ENCODE measurements around the gene IPP.
"Not testable (repeated sequence)": the region's sequence is repeated elsewhere in the genome, so short reads cannot be mapped to it uniquely, and the experiment has no call there.

IPP gene

DNA sequence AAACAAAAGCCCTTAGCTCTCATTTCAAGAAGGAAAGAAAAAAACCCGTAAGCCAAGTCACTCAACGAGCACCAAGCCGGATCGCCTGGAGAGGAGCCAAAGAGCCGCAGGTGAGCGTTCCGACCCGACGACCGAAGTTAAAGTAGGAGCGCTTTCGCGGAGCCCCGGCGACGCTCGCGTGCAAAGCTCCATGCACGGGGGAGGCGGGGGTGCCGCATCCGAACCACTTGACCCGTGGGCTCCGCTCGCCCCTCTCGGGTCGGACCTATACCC is 64.5 kb downstream of the IPP start:
- DNase-seq (ENCODE audit: insufficient read length, low spot score), result peak; percentile 18
- peak; percentile 63 for FAIRE-seq
- TF ChIP-seq POLR2A (IDR thresholded peaks at IDR 0.05; ENCODE audit: low read depth, low read length) (no peak), POLR2AphosphoS5 (IDR thresholded peaks at IDR 0.05; ENCODE audit: low read depth, low read length) (no peak), POU2F2 (IDR thresholded peaks at IDR 0.05; ENCODE audit: low read depth, low read length) (no peak), PAX5 (IDR thresholded peaks at IDR 0.05; ENCODE audit: insufficient read depth, low read length, severe bottlenecking) (no peak), SPI1 (IDR thresholded peaks at IDR 0.05; ENCODE audit: low read depth, low read length) (no peak), TAF1 (IDR thresholded peaks at IDR 0.05; ENCODE audit: low read depth, low read length) (no peak)

DNA sequence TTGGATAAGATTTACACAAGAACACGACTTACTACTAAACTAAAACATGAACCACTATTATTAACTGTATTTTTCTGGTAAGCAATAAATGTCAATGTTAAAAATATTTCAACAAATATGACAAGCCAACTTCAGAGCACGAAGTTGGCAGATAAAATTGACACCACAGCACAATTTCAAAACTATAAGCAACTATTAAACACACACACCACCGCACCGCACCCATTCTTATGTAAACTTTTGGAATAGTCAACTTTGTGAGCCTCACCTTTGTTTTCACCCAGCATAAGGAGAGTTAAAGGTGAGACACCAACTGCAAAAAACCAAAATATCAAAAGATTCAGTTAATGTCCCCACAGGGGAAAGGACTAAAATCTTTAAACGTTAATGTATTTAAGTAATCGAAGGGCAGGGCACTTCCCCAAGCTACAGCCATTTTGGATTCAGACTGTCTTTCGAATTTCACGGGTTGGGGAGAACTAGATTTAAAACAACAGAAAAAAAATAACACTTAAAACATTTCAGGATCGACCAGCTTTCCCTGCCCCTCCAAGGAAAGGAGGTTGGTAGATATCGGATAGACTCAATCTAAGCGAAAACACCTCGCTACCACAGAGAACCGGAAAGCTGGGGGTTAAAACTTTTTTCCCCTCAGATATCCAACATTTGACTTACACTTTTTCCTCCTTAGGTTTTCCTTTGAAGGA is 65.0 kb downstream of the IPP start:
- no peak for FAIRE-seq
- DNase-seq (ENCODE audit: insufficient read length, low spot score), result peak; percentile 5
- no peak for TF ChIP-seq POU2F2 (IDR thresholded peaks at IDR 0.05; ENCODE audit: low read depth, low read length)
- TF ChIP-seq SPI1 (IDR thresholded peaks at IDR 0.05; ENCODE audit: low read depth, low read length), result peak; percentile 47

DNA sequence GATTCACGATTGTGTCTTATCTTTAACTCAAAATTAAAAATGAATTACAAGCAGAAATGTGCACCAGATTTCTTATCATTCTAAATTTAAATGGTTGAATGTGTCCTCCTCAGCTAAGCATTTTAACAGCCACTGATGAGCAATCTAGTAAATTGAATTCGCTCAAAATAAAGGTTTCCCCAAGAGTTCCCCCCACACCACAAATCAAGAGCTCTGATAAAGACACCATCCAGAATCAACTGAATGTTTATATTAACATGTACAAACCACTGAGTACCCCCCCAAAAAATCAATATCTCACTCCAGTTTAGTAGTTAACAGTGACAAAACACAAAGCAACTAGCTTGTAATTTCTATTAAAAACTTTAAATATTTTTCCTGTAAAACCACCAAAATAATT is 66.1 kb downstream of the IPP start:
- no peak for FAIRE-seq
- no peak for DNase-seq (ENCODE audit: insufficient read length, low spot score)
- no peak for TF ChIP-seq POU2F2 (IDR thresholded peaks at IDR 0.05; ENCODE audit: low read depth, low read length)
- no peak for TF ChIP-seq TAF1 (IDR thresholded peaks at IDR 0.05; ENCODE audit: low read depth, low read length)

DNA sequence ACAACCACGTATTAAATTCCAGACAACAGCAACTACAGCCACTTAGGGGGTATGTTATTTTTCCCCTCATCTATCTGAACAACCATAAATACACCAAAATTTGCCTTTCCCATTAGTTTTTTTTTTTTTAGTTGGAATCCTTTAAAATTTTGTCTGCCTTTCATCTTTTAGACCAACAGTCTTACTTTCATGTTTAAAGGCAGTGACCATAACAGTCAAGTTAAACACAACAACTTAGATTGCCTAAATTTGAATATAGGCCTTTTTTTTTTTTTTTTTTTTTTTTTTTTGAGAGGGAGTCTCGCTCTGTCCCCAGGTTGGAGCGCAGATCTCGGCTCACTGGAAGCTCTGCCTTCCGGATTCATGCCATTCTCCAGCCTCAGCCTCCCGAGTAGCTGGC is 67.5 kb downstream of the IPP start:
- no peak for DNase-seq (ENCODE audit: insufficient read length, low spot score)
- FAIRE-seq, result no peak
- no peak for TF ChIP-seq POLR2AphosphoS5 (IDR thresholded peaks at IDR 0.05; ENCODE audit: low read depth, low read length)
- TF ChIP-seq PAX5 (IDR thresholded peaks at IDR 0.05; ENCODE audit: insufficient read depth, low read length, severe bottlenecking), result no peak
- TF ChIP-seq SPI1 (IDR thresholded peaks at IDR 0.05; ENCODE audit: low read depth, low read length), result no peak
- no peak for TF ChIP-seq POLR2A (IDR thresholded peaks at IDR 0.05; ENCODE audit: low read depth, low read length)
- no peak for TF ChIP-seq TAF1 (IDR thresholded peaks at IDR 0.05; ENCODE audit: low read depth, low read length)

DNA sequence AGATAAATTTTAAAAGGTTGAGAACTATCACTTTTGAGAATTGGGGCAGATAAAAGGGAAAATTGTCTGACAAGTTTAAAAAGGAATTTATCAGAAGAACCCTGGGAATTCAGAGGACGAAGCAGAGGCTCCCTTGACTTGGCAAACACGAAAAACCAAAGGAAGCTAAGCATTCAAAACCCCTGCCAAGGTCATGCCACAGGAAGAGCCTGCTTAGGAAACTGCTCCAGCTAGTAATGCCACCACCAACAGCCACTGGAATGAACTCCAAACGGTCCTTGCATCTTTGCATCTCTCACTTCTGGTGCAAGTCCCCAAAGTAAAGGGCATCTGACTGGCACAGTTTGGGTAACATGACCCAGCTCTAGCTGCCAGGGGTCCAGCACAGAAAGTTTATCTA is 71.3 kb downstream of the IPP start:
- DNase-seq (ENCODE audit: insufficient read length, low spot score) (no peak), FAIRE-seq (no peak)
- TF ChIP-seq SPI1 (IDR thresholded peaks at IDR 0.05; ENCODE audit: low read depth, low read length) (no peak), POLR2A (IDR thresholded peaks at IDR 0.05; ENCODE audit: low read depth, low read length) (no peak), POLR2AphosphoS5 (IDR thresholded peaks at IDR 0.05; ENCODE audit: low read depth, low read length) (no peak), PAX5 (IDR thresholded peaks at IDR 0.05; ENCODE audit: insufficient read depth, low read length, severe bottlenecking) (no peak), TAF1 (IDR thresholded peaks at IDR 0.05; ENCODE audit: low read depth, low read length) (no peak), POU2F2 (IDR thresholded peaks at IDR 0.05; ENCODE audit: low read depth, low read length) (no peak)

DNA sequence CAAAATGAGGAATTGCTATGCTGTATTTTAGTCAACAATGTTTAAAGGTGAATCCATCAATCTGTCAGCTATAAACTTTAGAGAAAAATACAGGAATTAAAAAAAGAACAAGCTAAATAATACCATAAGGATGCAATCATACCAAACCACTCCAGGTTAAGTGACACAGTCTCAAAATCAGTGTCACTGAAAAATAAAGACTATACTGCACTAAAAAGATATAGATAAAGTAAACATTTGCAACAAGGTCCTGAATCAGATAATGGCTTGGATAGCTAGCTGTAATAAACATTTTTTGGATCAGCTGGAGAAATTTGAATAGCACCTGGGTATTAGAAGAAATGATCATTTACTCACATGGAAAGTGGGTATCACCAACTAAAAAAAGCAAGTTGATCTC is 72.0 kb downstream of the IPP start:
- FAIRE-seq (no peak), DNase-seq (ENCODE audit: insufficient read length, low spot score) (no peak)
- TF ChIP-seq POLR2A (IDR thresholded peaks at IDR 0.05; ENCODE audit: low read depth, low read length) (no peak), POLR2AphosphoS5 (IDR thresholded peaks at IDR 0.05; ENCODE audit: low read depth, low read length) (no peak), SPI1 (IDR thresholded peaks at IDR 0.05; ENCODE audit: low read depth, low read length) (no peak), PAX5 (IDR thresholded peaks at IDR 0.05; ENCODE audit: insufficient read depth, low read length, severe bottlenecking) (no peak), TAF1 (IDR thresholded peaks at IDR 0.05; ENCODE audit: low read depth, low read length) (no peak), POU2F2 (IDR thresholded peaks at IDR 0.05; ENCODE audit: low read depth, low read length) (no peak)

- no peak for TF ChIP-seq TAF1 (IDR thresholded peaks at IDR 0.05; ENCODE audit: low read depth, low read length)
- no peak for TF ChIP-seq SPI1 (IDR thresholded peaks at IDR 0.05; ENCODE audit: low read depth, low read length)
- no peak for TF ChIP-seq POU2F2 (IDR thresholded peaks at IDR 0.05; ENCODE audit: low read depth, low read length)
- TF ChIP-seq POLR2A (IDR thresholded peaks at IDR 0.05; ENCODE audit: low read depth, low read length), result no peak
- no peak for TF ChIP-seq POLR2AphosphoS5 (IDR thresholded peaks at IDR 0.05; ENCODE audit: low read depth, low read length)
- TF ChIP-seq PAX5 (IDR thresholded peaks at IDR 0.05; ENCODE audit: insufficient read depth, low read length, severe bottlenecking), result no peak
- FAIRE-seq (peak; percentile 31), DNase-seq (ENCODE audit: insufficient read length, low spot score) (no peak)
Observed at GRCh38 chr1:45677751-45678245, 72.7 kb downstream of the IPP start.

DNA sequence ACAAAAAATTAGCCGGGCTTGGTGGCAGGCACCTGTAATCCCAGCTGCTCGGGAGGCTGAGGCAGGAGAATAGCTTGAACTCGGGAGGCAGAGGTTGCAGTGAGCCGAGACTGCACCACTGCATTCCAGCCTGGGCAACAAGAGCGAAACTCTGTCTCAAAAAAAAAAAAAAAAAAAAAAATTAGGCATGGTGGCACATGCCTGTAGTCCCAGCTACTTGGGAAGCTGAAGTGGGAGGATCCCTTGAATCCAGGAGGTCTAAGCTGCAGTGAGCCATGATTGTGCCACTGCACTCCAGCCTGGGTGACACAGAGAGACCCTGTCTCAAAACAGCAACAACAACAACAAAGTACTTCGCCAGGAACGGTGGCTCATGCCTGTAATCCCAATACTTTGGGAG is 73.9 kb downstream of the IPP start:
- not testable (repeated sequence) for FAIRE-seq

DNA sequence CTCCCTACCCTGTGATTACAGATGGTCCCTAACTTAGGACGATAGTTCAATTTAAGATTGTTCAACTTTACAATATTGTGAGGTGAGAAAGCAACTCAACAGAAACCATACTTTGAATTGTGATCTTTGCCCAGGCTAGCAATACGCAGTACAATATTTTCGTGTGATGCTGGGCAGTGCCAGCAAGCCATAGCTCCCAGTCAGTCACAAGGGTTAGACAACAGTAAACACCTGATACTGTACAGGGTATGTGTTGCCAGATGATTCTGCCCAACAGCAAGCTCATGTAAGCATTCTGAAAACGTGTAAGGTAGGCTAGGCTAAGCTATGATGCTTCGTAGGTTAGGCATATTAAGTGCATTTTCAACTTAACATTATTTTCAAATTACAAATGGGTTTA is 76.0 kb downstream of the IPP start:
- FAIRE-seq (peak; percentile 83), DNase-seq (ENCODE audit: insufficient read length, low spot score) (no peak)
- TF ChIP-seq TAF1 (IDR thresholded peaks at IDR 0.05; ENCODE audit: low read depth, low read length), result no peak
- no peak for TF ChIP-seq SPI1 (IDR thresholded peaks at IDR 0.05; ENCODE audit: low read depth, low read length)
- no peak for TF ChIP-seq POLR2A (IDR thresholded peaks at IDR 0.05; ENCODE audit: low read depth, low read length)
- no peak for TF ChIP-seq PAX5 (IDR thresholded peaks at IDR 0.05; ENCODE audit: insufficient read depth, low read length, severe bottlenecking)
- TF ChIP-seq POU2F2 (IDR thresholded peaks at IDR 0.05; ENCODE audit: low read depth, low read length), result no peak
- no peak for TF ChIP-seq POLR2AphosphoS5 (IDR thresholded peaks at IDR 0.05; ENCODE audit: low read depth, low read length)

More for the DNA sequence above, 73.9 kb downstream of the IPP start:
- DNase-seq (ENCODE audit: insufficient read length, low spot score), result not testable (repeated sequence)

DNA sequence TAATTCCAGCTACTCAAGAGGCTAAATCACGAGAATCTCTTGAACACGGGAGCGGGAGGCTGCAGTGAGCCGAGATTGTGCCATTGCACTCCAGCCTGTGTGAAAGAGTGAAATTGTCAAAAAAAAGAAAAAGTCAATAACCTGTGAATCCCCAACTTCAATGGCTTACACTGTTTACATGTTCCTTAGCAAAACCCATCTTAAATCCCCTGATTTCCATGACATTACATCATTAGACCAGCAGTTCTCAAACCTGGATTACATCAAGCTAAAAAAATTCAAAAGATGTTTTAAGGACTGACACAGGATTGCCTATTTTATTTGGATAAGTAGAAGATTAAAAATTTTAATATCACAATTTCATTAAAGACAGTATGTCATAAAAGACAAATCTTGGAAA is 76.5 kb downstream of the IPP start:
- DNase-seq (ENCODE audit: insufficient read length, low spot score) (no peak), FAIRE-seq (no peak)
- TF ChIP-seq POLR2AphosphoS5 (IDR thresholded peaks at IDR 0.05; ENCODE audit: low read depth, low read length) (no peak), SPI1 (IDR thresholded peaks at IDR 0.05; ENCODE audit: low read depth, low read length) (no peak), POU2F2 (IDR thresholded peaks at IDR 0.05; ENCODE audit: low read depth, low read length) (no peak), PAX5 (IDR thresholded peaks at IDR 0.05; ENCODE audit: insufficient read depth, low read length, severe bottlenecking) (no peak), POLR2A (IDR thresholded peaks at IDR 0.05; ENCODE audit: low read depth, low read length) (no peak), TAF1 (IDR thresholded peaks at IDR 0.05; ENCODE audit: low read depth, low read length) (no peak)
